SKM-1 treated with dmso at 0.1 percent for 144 hours (cell line): ENCODE results near the gene CTU2.

Source experiments
- DNase-seq: peaks from one replicate; lab custom pipeline; 2025; ENCODE audit not compliant: unreplicated experiment; lab: John Stamatoyannopoulos, UW

Gene CTU2

DNA sequence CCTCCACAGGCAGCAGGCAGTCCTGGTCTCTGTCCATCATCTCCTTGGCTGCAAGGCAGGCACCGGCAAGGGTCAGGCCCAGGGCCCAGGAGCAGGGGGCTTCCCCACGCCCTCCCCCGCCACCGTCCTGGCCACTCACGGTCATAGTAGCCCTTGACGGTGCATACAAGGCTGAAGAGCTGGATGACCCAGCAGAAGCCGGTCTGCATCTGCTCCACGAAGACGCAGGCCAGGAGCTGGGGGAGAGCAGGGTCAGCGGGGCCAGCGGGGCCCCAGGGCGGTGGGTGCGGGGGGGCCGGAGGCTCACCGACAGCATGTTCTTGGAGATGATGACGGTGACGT, 20.1 kb downstream of the CTU2 start:
- no peak for DNase-seq

DNA sequence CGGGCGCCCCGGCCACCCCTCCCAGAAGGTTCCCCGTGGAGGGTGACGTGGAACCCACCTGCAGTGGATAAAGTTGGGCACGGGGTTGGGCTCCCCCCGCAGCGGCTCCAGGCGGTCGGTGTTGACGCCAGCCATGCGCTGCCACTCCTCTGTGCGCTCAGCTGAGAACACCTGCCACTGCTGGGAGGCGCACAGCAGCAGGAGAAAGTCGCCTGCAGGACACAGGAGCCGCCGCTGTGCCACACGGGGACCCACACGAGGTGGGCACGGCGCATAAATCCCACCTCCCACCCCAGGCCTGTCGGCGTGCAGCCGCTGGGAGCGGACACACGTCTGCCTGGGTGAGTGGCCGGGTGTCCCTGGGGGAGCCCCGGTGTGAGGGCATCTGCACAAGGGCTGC, 20.7 kb downstream of the CTU2 start:
- DNase-seq: no peak

DNA sequence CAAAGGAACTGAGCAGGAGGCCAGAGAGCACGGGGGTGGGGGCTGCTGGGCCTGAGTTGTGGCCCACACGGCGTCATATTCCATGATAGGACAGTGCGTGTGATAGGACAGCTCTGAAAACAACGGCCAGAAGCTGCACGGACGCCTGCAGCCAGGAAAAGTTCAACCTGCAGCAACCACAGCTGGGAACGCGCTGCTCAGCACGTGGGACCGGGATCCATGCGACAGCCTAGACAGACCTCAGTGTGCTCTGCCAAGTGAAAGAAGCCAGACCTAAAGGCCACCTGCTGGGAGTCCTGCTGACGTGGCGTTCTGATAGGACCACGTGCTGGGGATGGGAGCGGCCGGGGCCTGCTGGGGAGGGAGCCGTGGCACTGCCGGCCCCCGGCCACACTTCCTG, 21.6 kb downstream of the CTU2 start:
- no peak for DNase-seq

DNA sequence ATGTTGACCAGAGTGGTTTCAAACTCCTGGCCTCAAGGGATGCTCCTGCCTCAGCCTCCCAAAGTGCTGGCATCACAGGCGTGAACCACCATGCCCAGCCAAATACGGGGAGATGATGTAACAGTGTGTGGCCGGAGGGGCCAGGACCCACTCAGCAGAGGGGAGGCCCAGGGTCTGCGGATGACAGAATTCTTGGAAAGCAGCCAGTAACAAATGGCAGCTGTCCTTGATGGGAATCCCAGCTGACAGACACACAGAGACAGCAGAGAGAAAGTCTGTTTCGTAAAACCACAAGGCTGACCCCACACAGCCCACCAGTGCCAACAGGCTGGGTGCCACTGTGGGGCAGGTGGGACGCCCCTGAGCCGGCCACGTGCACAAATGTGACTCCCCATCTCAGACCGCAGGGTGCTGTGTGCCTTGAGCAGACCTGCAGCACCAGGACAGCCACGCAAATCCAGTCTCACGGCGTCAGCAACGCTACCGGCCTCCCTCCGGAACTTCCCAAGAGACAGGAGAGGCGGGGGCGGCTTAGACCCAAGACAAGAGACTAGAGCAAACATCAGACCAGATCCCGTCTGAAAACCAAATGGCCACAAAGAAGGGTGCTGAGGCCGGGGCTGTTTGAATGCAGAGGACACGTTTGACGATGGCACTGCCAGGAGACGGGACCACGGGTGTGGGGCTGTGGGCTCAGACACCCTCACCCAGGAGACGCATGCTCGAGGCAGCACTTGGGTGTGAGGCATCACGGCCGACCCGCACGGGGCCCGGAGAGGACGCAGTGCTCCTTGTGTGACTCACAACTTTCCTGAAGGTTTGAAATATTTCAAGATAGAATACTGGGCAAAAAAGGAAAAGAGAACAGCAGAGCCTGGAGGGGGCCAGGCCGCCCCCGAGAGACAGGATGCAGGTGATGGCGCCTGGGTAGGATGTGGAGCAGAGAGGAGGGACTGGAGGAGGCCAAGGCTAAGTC, 24.6 kb downstream of the CTU2 start:
- DNase-seq: no peak

DNA sequence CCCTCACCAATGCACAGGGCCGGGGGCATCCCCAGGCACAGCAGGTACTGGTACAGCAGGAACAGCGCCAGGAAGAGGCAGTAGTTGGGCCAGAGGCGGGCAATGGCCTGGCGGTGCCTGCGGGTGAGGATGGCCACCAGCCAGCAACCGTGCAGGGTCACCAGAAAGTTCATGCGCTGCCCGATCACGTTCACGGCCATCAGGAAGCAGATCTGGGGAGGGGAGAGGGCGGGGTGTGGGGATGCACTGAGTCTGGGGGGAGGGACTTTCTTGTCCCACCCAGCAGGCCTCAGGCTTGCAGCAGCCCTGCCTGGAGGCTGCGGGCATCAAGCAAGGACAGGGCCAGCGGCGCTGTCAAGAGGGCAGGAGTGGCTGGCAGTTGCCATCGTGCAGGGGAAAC, 25.4 kb downstream of the CTU2 start:
- no peak for DNase-seq

DNA sequence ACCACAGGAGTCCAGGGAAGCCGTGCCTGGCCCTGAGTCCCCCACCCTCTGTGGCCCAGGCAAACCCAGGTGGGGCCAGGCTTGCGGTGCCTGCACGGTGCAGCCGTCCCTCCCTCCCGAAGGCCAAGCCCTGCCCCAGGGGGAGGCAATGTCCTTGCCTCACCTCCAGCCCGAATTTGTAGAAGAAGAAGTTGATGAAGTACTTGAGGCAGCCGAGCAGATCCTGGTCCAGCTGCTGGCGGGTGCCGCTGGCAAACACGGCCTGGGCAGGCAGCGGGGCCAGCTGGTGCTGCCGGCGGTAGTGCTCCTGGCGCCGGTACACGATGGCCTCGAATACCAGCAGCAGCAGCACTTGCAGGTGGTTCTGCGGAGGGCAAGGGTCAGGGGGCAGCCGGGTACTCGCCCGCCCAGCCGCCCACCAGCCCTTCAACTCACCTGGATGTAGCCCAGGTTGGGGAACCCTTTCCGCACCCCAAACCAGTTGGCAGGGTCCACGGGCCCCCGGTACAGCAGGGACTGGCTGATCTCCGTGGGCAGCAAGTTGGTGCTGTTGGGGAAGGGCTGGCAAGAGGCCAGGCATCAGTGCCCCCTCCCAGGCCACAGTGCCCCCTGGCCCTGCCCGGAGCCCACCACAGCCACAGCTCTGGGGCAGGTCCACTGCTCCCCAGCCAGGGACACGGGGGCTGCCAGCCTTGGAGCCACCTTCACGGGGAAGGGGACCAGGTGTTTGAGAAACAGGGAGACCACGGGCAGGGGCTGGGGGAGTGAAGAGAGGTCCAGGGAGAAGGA, 26.1 kb downstream of the CTU2 start:
- no peak for DNase-seq

DNA sequence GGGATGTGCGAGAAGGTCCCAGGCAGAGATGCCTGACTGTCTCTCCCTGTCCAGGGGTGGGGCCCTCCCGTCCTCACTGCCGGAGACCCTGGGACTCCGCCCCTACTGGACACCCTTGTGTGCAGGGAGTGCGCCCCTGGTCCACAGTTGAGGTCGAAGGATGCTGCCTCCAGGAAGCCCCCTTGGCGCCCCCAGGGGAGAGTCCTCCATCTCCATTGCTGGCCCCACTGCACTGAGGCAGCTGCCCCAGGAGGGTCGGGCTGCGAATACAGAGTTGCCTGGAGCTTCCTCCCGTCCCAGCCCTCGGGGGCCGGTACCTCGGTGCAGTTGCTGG, 26.6 kb downstream of the CTU2 start:
- no peak for DNase-seq

DNA sequence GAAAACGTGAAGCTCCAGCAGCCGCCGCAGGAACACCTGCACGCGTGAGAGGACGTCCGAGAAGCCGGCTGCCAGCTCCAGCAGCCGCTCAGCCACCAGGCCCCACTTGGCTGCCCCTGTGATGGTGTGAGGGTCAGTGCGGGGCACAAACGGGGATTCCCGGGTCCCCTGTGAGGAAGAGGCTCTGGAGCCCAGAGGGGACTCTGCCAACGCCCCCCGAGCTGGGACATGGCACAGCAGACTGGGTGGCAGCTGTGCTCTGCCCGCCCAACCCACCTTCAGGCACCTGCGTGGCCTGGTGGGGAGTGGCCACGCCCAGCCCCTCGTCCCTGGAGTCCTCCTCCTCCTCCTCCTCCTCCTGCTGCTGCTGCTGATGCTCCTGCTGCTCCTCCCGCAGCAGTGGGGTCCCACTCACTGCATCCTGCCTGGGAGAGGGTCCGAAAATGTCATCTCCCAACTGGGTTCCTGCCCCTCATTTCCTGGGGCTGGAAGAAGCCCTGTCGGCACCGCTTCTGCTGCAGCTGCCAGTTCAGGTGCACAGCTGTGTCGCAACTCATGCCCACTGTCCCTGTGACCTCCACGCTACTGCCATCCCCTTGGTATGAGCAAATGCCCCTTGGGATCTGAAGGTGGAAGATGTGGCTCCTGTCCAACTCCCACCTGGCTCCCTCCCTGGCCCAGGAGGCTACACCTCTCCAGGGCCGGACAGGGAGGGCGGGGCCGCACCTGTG, 27.5 kb downstream of the CTU2 start:
- DNase-seq: no peak

DNA sequence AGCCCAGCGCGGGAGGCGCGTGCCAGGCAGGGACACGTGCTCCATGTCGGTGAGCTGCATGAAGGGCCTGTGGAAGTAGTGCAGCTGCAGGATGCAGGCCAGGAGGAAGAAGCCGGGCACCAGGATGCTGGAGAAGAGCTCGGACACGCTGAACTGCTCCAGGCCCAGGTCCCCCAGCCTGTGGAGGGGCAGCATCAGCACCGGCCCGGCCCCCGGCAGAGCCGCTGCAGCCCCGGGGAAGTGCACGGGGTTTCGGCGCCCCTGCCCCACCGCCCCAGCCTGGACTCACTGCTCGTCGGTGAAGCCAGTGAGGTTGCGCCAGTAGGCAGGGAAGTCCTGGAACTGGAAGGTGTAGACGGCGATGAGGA, 28.0 kb downstream of the CTU2 start:
- no peak for DNase-seq

DNA sequence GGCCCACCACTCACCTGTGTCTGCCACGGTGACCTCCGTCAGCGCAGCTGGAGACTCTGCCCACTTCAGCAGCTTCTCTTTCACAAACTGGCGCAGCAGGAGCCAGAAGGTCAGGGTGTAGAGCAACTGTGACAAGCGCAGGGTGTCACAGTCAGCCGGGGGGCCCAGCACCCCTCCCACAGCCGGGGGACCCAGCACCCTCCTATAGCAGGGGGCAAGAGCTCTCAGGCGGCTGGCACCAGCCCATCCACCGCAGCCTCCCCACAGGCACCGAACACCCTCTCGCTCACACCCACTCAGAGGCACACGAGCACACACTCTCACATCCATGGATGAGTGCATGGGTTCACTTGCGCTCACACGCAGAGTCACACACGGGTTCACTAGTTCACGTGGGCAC, 28.8 kb downstream of the CTU2 start:
- DNase-seq: no peak

DNA sequence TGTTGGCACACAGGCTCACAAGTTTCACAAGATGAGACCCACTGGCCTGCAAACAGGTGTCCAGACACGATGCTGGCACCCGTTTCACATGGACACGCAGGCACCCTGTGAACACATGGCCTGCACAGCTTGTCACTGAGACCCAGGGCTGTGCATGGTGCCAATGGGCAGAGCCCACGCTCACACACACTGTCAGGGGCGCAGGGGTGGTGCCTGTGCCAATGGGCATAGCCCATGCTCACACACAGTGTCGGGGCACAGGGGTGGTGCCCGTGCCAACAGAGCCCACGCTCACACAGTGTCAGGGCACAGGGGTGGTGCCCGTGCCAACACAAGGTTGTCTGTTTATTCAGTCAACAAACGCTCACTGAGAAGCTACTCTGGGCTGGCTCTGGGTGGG, 29.3 kb downstream of the CTU2 start:
- no peak for DNase-seq

DNA sequence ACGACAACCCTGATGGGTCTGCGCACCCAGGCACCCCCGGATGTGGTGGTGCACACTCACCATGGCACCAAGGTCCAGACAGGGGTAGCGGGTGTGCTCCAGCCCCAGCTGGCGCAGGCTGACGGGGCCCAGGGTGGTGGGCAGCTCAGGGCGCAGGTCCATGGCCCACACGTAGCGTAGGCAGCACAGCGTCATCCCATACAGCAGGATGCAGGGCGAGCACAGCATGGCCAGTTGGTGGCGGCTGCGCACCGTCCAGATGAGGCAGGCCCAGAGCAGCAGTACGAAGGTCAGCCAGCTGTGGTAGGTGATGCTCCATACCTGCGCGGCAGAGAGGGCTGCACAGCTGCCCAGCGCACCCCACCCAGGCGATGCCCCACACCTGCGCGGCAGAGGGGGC, 29.8 kb downstream of the CTU2 start:
- DNase-seq: no peak

DNA sequence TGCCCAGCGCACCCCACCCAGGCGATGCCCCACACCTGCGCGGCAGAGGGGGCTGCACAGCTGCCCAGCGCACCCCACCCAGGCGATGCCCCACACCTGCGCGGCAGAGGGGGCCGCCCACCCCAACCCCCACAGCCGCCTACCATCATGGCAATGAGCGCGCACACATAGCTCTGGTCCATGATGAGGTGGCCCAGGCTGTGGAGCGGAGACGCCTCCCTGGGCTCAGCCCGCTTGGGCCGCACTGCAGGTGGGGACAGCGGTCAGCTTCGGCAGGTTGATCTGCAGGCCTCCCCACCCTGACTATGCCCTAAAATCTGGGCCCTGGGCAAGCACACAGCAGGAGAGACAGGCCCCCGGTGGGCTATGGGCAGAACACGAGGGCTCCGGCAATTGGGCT, 30.2 kb downstream of the CTU2 start:
- DNase-seq: no peak

DNA sequence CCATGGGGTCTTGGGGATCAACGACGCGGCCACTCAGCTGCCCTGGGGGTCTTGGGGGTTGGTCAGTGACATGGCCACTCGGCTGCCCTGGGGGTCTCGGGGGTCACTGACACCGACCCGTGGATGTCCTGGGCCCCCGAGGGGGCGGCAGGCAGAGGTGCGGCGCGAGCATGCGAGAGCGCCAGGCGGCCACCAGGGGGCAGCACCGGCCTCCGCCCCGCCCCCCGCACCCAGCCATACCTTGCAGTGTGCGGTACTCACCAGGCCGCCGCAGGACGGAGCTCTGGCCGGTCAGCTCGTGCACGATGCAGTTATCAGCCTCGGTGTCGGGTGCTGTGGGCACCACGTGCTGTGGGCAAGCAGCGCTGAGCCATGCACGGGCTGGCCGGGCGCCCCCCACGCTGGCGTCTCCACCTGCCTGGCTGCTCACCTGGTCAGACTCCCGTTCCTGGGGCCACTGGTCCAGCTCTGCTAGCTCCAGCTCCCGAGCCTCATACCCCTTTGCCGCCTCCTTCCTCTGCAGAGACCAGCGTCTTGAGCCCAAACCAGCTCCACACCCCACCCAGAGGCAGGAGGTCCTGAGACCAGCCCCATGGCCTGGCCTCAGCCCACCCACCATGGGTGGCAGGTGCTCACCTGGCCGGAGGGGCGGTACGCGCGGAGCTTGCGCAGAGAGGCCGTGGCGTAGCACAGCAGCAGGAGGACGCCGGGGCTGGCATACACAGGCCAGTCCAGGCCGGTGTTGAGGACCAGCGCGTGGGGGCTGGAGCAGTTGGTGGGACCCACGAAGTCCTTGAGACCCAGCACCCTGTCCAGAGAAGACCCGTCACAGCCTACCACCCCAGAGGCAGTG, 31.2 kb downstream of the CTU2 start:
- peak; percentile 76 for DNase-seq

DNA sequence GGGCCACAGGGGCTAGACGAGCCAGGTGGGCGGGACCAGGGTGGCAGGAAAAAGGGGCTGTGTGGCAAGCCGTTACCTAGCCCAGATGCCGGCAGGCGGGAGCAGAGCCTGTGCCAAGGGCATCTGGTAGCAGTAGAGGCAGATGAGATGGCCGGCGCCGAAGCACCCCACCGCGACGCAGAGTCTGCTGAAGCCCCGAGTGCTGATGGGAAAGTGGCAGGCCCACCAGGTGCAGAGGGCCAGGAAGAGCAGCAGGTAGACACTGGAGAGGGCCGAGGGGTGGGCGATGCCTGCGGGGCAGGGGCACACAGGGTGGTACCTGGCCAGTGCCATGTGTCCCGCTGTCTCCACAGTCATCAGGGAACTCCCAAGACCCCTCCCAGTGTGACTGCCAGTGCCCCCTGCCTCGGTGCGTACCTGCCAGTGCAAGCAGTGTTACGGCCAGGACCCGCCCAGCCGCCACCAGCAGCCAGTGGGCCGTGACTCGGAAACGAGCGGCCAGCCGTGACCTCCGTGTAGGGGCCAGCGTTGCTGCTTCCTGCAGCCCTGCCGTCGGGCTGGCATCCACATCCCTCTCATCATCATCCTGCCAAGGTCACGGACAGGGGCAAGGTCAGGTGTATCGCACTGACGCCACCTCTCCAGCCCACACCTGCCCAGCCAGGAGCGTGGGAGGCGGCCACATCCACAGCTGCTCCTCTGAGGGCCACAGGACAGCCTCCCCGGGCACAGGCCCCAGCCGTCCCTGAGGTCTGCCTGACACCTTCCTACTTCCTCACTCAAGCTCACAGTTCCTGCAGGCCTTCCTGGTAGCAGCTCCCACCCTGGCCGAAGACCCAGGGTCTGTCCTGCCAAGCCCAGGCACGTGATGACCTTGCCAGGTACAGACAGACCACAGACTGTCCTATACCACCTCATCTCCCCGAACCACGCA, 32.1 kb downstream of the CTU2 start:
- DNase-seq: no peak

DNA sequence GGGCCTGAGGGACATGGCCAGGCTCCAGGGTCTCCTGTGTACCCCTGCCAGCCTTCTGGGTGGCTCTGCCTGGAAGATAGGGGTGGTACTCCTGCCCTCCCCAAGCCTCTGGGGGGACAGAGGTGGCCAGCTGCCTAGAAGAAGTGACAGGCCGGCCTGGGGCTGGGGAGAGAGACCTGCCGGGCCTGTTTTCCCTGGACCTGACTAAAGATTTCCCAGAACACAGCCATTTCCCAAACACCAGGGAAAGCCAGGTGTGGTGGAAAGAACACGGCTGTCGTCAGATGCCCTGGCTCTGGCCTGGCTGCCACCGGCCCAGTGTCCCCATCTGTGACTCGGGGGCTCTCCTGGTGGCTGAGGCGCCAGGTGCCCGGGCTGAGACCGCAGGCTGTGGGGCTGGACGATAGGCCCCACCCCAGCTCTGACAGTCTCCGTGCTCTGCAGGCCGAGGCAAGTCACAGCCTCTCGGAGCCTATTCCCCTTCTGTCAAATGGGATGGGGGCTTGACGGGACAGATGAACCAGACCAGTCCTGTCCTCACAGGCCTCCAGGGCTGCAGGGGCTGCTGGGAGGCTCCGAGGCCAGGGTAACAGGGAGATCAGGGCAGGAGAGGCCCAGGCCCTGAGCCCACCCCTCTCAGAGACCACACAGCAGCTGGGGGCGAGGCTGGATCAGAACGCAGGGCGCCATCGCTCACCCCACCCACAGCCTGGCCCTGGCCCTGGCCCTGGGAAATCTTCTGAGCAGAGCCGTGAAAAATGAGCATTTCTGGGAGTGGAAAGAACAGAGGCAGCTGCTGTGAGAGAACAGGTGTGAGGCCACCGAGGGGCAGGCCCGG, 33.1 kb downstream of the CTU2 start:
- no peak for DNase-seq

DNA sequence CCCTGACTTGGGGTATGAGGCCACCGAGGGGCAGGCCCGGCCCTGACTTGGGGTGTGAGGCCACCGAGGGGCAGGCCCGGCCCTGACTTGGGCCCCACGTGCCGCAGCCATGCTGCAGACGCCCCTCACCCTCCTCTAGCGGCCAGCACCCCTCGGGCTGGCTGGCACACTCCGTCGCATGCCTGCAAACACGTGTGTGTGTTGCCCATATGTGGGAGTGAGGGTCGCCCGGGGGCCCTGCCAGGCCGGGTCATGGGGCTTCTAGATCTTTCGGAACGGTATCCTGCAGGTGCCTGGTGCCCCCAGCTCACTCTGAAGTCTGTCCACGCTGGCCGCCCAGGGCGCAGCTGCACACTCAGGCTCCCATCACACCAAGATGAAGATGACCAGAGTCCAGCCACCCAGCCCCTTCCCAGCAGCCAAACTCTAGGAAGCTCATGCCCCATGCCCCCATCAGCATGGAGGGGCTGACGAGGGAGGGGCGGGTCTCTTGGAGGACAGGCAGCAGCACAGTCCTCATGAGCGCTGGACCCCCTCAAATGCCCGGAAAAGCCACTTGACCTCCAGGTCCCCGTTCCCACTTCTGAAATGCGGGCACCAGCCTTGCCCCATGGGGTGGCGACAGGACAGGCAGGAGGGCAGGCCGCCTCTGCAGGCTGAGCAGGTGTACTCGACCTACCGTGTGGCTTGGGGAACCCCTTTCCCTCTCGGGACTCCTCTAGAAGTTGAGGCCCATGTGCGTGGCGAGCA, 33.8 kb downstream of the CTU2 start:
- DNase-seq: no peak

DNA sequence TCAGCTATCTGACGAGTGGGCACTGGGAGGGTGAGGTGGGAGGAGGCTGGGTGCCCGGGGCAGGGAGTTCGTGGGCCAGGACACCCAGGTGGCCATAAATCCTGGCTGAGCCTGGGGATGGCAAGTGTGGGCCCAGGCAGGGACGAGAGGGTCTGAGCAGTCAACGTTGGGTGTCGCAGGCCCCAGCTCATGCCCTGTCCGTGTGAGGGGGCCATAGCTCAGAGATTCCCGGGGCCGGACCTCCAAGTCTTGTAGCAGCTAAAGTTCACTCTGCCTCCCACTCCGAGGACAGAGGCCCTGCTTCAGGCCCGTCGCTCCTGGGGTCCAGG, 34.4 kb downstream of the CTU2 start:
- DNase-seq: no peak
